ENCODE results near the gene GALNS. TPM values are rescaled to one million over a fixed set of nuclear protein-coding genes. Genes with fewer than 3 reads are reported as not detected.
"Not testable (repeated sequence)": the region's sequence is repeated elsewhere in the genome, so short reads cannot be mapped to it uniquely, and the experiment has no call there.

Gene GALNS
- polyA plus RNA-seq, 3 donors, result 17.6 to 27.3 (median 26.8) TPM

- DNase-seq (ENCODE audit: extremely low read depth in 1 of 11, low read depth in 9 of 11, low spot score in 4 of 11), result no peak
These were observed 57.0 kb downstream of the GALNS start for GRCh38 chr16:88799569-88800276.

GRCh38 chr16:88798772-88799455, 57.8 kb downstream of the GALNS start:
- no peak for DNase-seq (ENCODE audit: extremely low read depth in 1 of 11, low read depth in 9 of 11, low spot score in 4 of 11)

DNA sequence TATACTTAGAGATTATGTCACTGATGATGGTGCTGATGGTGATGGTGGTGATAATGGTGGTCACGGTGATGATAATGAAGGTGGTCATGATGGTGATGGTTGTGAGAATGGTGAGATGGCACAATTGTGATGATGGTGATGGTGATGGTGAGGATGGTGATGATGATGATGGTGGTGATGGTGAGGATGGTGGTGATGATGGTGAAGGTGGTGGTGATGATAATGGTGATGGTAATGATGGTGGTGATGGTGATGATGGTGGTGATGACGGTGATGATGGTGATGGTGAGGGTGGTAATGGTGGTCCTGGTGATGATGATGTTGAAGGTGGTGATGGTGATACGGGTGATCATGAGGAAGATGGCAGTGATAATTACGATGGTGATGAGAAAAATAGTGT, 58.7 kb downstream of the GALNS start:
- no peak for DNase-seq (ENCODE audit: extremely low read depth in 1 of 11, low read depth in 9 of 11, low spot score in 4 of 11)

GRCh38 chr16:88796278-88796677, 60.5 kb downstream of the GALNS start:
- DNase-seq (ENCODE audit: extremely low read depth in 1 of 11, low read depth in 9 of 11, low spot score in 4 of 11), result no peak

DNA sequence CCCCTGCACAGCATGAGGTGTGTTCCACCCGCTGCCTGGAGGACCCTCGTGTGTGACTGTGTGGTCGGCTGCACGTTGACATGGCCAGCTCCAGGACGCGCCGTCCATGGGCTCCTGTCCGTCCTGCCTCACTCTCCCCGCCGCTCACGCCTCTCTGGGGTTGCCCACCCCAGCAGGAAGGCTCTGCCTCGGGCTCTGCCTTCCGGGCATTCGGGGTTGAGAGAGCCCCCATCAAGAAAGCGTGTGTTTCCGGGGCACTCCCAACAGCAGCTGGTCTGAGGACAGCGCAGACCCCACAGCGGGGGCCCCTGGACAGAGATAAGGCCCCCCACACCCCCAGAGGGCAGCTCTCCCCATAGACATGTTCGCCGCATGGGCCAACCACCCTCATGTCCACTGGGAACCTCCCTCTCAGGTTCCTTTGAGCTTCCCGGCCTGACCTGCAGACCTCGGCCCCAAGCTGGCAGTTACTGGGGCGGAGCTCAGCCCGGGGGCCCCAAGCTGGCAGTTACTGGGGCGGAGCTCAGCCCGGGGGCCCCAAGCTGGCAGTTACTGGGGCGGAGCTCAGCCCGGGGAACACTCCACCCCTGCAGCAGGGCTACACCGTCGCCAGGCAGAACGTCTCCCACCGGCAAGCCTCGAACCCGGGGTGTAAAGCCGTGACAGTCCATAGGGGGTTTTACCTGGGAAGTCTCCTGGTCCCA, 63.3 kb downstream of the GALNS start:
- DNase-seq (ENCODE audit: extremely low read depth in 1 of 11, low read depth in 9 of 11, low spot score in 4 of 11), result no peak

- no peak for DNase-seq (ENCODE audit: extremely low read depth in 1 of 11, low read depth in 9 of 11, low spot score in 4 of 11)
These were observed 64.0 kb downstream of the GALNS start for GRCh38 chr16:88792668-88793250.

DNA sequence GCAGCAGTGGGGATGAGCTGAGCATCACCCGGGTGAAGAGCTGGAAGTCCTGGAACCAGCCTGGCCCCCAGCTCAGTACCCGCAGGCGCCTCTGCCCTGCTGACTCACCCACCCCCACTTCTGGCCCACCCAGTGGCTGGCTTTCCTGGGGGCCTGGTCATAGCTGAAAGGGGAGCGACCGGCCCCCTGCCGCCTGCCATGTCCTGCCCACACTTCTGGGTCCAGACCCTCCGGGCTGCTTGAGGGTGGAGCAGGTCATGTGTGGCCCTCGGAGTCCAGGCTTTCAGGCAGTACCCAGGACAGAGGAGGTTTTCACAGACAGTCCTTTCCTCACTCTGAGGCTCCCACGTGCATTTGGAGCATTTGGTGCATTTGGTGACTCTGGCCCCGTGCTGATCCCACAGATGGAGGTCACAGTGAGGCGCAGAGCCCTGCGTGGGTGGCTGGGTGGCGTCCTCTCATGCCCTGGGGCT, 64.6 kb downstream of the GALNS start:
- DNase-seq (ENCODE audit: extremely low read depth in 1 of 11, low read depth in 9 of 11, low spot score in 4 of 11), result no peak

- no peak for DNase-seq (ENCODE audit: extremely low read depth in 1 of 11, low read depth in 9 of 11, low spot score in 4 of 11)
These were observed 66.2 kb downstream of the GALNS start for GRCh38 chr16:88790312-88791211.

DNA sequence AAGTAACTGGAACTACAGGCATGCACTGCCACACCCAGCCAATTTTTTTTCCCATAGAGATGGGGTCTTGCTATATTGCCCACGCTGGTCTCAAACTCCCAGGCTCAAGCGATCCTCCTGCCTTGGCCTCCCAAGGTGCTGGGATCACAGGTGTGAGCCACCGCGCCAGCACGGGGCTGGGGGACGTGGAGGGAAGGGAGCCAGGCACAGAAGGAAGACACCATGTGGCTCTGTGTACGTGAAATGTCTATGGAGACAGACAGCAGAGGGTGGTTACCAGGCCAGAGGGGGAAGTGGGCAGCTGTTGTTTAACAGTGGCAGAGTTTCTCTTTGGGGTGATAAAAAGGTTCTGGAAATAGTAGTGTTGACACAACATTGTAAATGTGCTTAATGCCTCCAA, 67.2 kb downstream of the GALNS start:
- no peak for DNase-seq (ENCODE audit: extremely low read depth in 1 of 11, low read depth in 9 of 11, low spot score in 4 of 11)

- not testable (repeated sequence) for DNase-seq (ENCODE audit: extremely low read depth in 1 of 11, low read depth in 9 of 11, low spot score in 4 of 11)
These were observed 68.0 kb downstream of the GALNS start for GRCh38 chr16:88788749-88789148.

DNA sequence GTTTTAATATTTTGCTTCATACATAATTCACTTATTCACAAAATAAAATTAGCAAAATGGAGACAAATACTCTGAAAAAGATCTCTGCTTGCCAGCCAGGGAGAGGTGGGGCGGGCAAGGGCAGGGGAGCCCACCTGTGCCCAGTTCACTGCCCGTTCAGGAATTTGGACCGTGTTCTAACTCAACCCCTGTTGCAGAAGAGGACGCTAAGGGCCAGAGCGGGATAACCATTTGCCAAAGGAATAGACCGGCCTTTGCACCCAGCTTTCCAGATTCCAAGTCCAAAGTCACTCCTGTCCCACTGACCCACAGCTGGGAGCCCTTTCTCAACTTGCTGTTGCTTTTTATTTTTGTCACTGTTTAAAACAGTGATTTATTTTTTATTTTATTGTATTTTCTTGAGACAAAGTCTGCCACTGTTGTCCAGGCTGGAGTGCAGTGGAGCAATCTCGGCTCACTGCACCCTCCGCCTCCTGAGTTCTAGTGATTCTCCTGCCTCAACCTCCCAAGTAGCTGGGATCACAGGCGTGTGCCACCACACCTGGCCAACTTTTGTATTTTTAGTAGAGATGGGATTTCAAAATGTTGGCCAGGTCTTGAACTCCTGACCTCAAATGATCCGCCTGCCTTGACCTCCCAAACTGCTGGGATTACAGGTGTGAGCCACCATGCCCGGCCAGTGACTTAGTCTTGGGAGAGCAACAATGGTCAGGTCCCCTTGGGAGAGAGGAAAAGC, 69.0 kb downstream of the GALNS start:
- no peak for DNase-seq (ENCODE audit: extremely low read depth in 1 of 11, low read depth in 9 of 11, low spot score in 4 of 11)

DNA sequence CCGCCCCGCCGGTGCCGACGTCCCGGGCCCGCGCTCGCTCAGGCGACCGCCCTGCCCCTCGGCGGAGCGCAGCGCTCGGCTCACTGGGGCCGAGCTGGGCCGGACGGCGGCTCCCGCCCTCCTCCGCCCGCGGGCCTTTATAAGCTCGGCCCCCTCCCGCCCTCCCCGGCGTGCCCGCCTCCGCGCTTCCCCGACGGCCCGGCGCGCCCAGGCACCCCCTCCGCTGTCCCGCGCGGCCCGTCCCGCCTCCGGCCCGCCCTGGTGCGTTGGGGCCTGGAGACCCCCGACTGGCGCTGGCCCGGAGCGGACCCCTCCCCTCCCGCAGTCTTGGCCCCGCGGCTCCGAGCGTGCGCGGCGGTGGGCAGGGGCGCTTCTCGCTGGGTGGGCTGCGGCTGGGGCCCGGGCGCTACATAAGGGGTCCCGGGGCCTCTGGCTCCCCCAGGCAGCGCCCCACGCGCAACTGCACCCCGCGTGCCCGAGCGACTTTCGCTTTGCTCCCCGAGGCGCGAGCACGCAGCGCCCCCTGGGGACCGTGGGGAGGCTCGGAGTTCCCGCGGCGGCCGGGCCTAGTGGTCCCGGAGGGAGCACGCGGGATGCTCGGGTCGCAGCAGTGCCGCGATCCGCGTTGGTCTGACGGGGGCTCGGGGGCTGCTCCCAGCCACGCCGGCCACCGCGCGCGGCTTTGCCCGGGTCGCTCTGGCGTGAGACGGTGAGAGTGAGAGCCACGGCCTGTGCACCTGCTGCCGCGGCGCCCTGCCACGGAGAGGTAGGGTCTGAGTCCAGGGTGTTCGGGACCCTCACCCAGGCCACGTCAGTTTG, 71.4 kb downstream of the GALNS start, which contains the start of gene PIEZO1:
Gene PIEZO1, minus strand, starts transcription at position 115 of the 819 bp plus-strand sequence. CDS start 256 bp downstream, outside the sequence.
- no peak for DNase-seq (ENCODE audit: extremely low read depth in 1 of 11, low read depth in 9 of 11, low spot score in 4 of 11)

- DNase-seq (ENCODE audit: extremely low read depth in 1 of 11, low read depth in 9 of 11, low spot score in 4 of 11), result no peak
These were observed 72.0 kb downstream of the GALNS start for GRCh38 chr16:88784856-88785105.

DNA sequence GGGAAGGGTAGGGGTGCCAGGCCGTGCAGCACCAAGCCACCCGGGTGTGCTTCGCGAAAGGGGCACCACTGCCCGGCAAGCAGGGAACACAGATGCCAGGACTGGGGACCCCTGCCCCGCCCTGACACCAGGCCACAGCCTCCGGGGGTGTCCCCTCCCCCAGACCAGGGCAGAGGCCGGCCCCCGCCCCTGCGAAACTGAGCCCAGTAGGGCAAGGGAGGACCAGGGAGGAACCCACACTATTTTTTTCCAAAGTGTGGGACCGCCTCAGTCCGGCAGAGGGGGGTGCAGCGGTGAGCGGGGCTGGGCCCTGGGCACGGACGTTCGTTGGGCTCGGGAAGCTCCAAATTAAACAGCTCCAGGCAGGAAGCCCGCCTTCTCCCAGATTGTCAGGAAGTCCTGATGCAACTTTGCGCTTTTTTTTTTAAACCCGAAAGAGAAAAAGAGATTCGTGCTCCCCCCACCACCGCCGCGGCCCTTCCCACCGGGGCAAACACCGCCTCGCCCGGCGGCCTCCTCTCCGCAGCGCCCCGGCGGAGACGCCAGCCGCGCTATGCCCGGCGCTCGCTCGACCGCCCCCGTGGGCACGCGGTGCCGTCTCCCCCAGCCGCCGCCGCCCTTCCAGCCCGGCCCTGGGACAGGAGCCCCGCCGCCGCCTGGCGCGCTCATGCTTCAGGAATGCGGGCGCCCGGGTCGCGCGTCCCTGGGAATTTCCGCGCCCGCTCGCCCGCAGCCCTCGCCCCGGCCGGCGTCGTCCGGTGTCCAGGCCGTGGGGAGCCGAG, 72.5 kb downstream of the GALNS start:
- no peak for DNase-seq (ENCODE audit: extremely low read depth in 1 of 11, low read depth in 9 of 11, low spot score in 4 of 11)

DNA sequence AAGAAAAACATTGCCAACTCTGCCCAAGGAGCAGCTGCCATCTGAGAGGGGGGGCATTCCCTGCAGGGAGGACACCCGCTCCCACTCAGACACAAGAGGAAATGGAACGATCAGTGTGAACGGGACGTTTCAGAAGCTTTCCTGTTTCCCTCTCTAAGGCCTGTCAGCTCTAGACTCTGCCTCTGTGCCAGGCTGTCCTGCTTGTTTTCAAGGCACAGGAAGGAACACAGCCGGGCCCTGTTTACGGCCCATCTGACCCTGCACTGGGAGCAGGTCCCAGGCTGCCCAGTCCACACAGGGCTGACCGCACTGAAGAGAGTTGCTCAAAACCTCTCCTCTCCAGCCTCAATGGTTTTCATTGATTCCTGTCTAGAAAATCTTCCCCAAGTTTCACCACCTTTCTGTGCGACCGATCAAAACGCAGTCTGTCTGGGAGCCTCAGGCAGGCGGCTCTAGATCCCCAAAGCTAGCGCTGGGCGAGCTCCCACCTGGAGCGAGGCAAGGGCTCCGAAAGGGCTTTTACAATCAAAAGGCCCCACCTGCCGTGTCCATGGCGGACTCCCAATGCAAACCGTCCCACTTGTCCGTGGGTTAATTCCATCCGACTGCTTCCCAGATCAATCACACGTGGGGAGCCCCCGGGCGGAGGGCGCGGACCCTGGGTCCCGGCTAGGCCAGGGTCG, 73.2 kb downstream of the GALNS start:
- no peak for DNase-seq (ENCODE audit: extremely low read depth in 1 of 11, low read depth in 9 of 11, low spot score in 4 of 11)

All from renal cortex interstitium (tissue), 11 donors.